Esophagus squamous epithelium (tissue), 5 donors: Measurements from ENCODE around the gene DNAH10. TPM values are rescaled to one million over a fixed set of nuclear protein-coding genes. Genes with fewer than 3 reads are reported as not detected.

Experiments used
- DNase-seq: peaks from one replicate; lab custom pipeline; 2025; lab: John Stamatoyannopoulos, UW
- H3K27ac ChIP-seq, 4 donors: fragments of 200-600 bp; sonication (generic); one replicate each; pipeline ENCODE4 v1.5.1; 2016 to 2019; ENCODE audit warnings: mild to moderate bottlenecking in 1 of 4
- H3K27me3 ChIP-seq, 4 donors: fragments of 200-600 bp; sonication (generic); 1 replicate in 3 of 4; 2 replicates in 1 of 4; pipeline versions ENCODE4 v1.5.1 to v1.6.0; 2017 to 2021; ENCODE audit warnings: antibody characterized with exemption in 1 of 4
- H3K36me3 ChIP-seq, 3 donors: fragments of 200-600 bp; sonication (generic); one replicate each; pipeline ENCODE4 v1.5.1; 2016 to 2019
- H3K4me1 ChIP-seq, 3 donors: fragments of 200-600 bp; sonication (generic); one replicate each; pipeline ENCODE4 v1.5.1; 2017 to 2019
- H3K4me3 ChIP-seq, 4 donors: fragments of 200-600 bp; sonication (generic); 1 replicate in 3 of 4; 2 replicates in 1 of 4; pipeline ENCODE4 v1.5.1; 2016 to 2019; ENCODE audit warnings: mild to moderate bottlenecking in 2 of 4, moderate library complexity in 1 of 4
- H3K9me3 ChIP-seq, 3 donors: fragments of 200-600 bp; sonication (generic); one replicate each; pipeline ENCODE4 v1.5.1; 2016 to 2019
- CTCF ChIP-seq, 6 experiments: fragments of 450-650 bp in 4 of 6; fragments of 200-600 bp in 2 of 6; sonication (generic) in 2 of 6; IDR thresholded peaks; one replicate each; pipeline ENCODE4 v1.5.1; 2016 to 2019; ENCODE audit warnings: antibody characterized with exemption in 6 of 6, mild to moderate bottlenecking in 4 of 6, moderate library complexity in 4 of 6
- POLR2A ChIP-seq, 4 donors: fragments of 450-650 bp; IDR thresholded peaks; one replicate each; pipeline ENCODE4 v1.6.1; 2017; ENCODE audit warnings: antibody characterized with exemption in 4 of 4, mild to moderate bottlenecking in 4 of 4, moderate library complexity in 3 of 4
- WGBS, 2 donors: methylation state at CpG; one replicate each; pipeline ENCODE4 v1.1.5; 2018; 5-methylcytosine and 5-hydroxymethylcytosine counted together
- intact Hi-C: fragments of 100-400 bp; cut with DNase I; formaldehyde crosslinking; loops from one replicate; pipeline ENCODE4 v1.15.0; 2022
- total RNA-seq, 4 donors: library from RNA; depleted of rRNA; stranded (reverse); fragments of >200 nt; gene quantifications; one replicate each; pipeline ENCODE4 v1.1.0, GENCODE V29; 2016
- donor health status: DM: yes; HTN: yes; CAD: no.

Gene DNAH10
- total RNA-seq, 4 donors from 2014 or later = not detected

DNA sequence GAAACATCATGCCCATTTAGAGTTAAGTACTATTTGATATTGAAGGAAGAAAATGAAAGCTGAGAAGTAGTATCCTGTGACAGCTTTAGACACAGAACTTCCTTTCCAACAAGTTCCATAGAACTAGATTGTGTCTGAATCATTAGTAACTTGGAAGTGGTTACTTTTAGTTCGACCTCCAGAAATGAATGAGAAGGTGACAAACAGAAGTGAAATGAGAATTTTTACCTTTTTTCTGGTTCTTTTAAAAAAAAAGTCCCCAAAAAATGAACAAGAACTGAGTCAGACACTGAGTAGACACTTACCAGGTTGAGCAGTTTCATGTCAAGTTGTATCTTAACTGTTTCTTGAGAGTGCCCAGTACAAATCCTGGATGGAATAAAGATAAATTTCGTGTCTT is 46.9 kb upstream of the DNAH10 start:
- Histone ChIP-seq H3K9me3 (no peaks in the 10 kb centered on the region), H3K4me3 (no peak overlapping the region), H3K36me3 (peaks cover 0 to 14% (median 0%) of the 10 kb centered on the region in 3 donors), H3K4me1 (peaks cover 12 to 37% (median 18%) of the 10 kb centered on the region in 3 donors), H3K27ac (no peak overlapping the region), H3K27me3 (no peaks in the 10 kb centered on the region)
- TF ChIP-seq CTCF (IDR thresholded peaks at IDR 0.05) (no peak), POLR2A (IDR thresholded peaks at IDR 0.05) (no peak)
- intact Hi-C loops = no loop called here
- no peak for DNase-seq
- 30 to 50% methylated on average over 2 of the region's 2 CpGs for WGBS, 2 donors

- Histone ChIP-seq H3K36me3 (peaks cover 0 to 36% (median 0%) of the 10 kb centered on the region in 3 donors), H3K9me3 (no peaks in the 10 kb centered on the region), H3K4me3 (no peak overlapping the region), H3K27ac (no peak overlapping the region), H3K27me3 (no peaks in the 10 kb centered on the region), H3K4me1 (peaks cover 12 to 29% (median 18%) of the 10 kb centered on the region in 3 donors)
- TF ChIP-seq POLR2A (IDR thresholded peaks at IDR 0.05) (no peak), CTCF (IDR thresholded peaks at IDR 0.05) (no peak)
- WGBS, 2 donors = 93 to 100% methylated on average over 3 of the region's 3 CpGs
- intact Hi-C loops = no loop called here
- no peak for DNase-seq
These were observed 44.8 kb upstream of the DNAH10 start for GRCh38 chr12:123717350-123717749.

- no peaks in the 10 kb centered on the region for H3K27me3 ChIP-seq
- intact Hi-C loops = no loop called here
- no peak overlapping the region for H3K4me3 ChIP-seq
- WGBS, 2 donors = 71 to 90% methylated on average over 5 of the region's 5 CpGs
- TF ChIP-seq CTCF (IDR thresholded peaks at IDR 0.05) (no peak), POLR2A (IDR thresholded peaks at IDR 0.05) (no peak)
- H3K9me3 ChIP-seq = no peaks in the 10 kb centered on the region
- H3K4me1 ChIP-seq = peaks cover 0 to 1% (median 0%) of the 10 kb centered on the region in 3 donors
- H3K36me3 ChIP-seq = peaks cover 0 to 65% (median 8%) of the 10 kb centered on the region in 3 donors
- DNase-seq = no peak
- no peak overlapping the region for H3K27ac ChIP-seq
These were observed 41.8 kb upstream of the DNAH10 start for GRCh38 chr12:123720141-123720814.

GRCh38 chr12:123721245-123721644 is 40.9 kb upstream of the DNAH10 start:
- Histone ChIP-seq H3K27me3 (no peaks in the 10 kb centered on the region), H3K4me1 (no peaks in the 10 kb centered on the region), H3K27ac (no peak overlapping the region), H3K9me3 (no peaks in the 10 kb centered on the region), H3K4me3 (no peak overlapping the region), H3K36me3 (peaks cover 0 to 75% (median 11%) of the 10 kb centered on the region in 3 donors)
- intact Hi-C loops = no loop called here
- no peak for DNase-seq
- TF ChIP-seq POLR2A (IDR thresholded peaks at IDR 0.05) (no peak), CTCF (IDR thresholded peaks at IDR 0.05) (no peak)
- 94 to 100% methylated on average over 2 of the region's 2 CpGs for WGBS, 2 donors

GRCh38 chr12:123723011-123723410 is 39.1 kb upstream of the DNAH10 start:
- DNase-seq = no peak

More at GRCh38 chr12:123723011-123723410, 39.1 kb upstream of the DNAH10 start:
- WGBS, 2 donors = 76 to 78% methylated on average over 8 of the region's 8 CpGs
- H3K4me1 ChIP-seq = no peaks in the 10 kb centered on the region
- H3K27me3 ChIP-seq = no peaks in the 10 kb centered on the region
- peaks cover 0 to 91% (median 11%) of the 10 kb centered on the region in 3 donors for H3K36me3 ChIP-seq
- no peaks in the 10 kb centered on the region for H3K9me3 ChIP-seq
- no peak overlapping the region for H3K4me3 ChIP-seq
- intact Hi-C loops = no loop called here
- H3K27ac ChIP-seq = no peak overlapping the region
- no peak for TF ChIP-seq CTCF (IDR thresholded peaks at IDR 0.05)
- TF ChIP-seq POLR2A (IDR thresholded peaks at IDR 0.05) = no peak
